HCT116 (cell line): Measurements from ENCODE around the gene CHRNG. TPM values are rescaled to one million over a fixed set of nuclear protein-coding genes. Genes with fewer than 3 reads are reported as not detected.

Experiments used
- ATAC-seq: fragments of 200-7000 bp; cut with Tn5 transposase; 2 replicates; pipeline ENCODE4 v1.9.1; 2020; ENCODE audit warnings: mild to moderate bottlenecking, moderate library complexity
- BruUV-seq: library from RNA; stranded (reverse); fragments of 400-500 nt; replicated peaks from 2 replicates; lab custom pipeline; 2021; lab: Mats Ljungman, UMichigan
- CTCF ChIA-PET: fragments of 300-600 bp; sonication (Branson Sonifier 250); formaldehyde crosslinking; loops from one replicate; lab custom pipeline; 2021; ENCODE audit warnings: antibody characterized with exemption; lab: Charles Lee
- POLR2A ChIA-PET: fragments of 300-600, 350-600 bp; sonication (Branson Sonifier 250); formaldehyde crosslinking; loops from one replicate; lab custom pipeline; 2021; ENCODE audit warnings: antibody characterized with exemption; lab: Charles Lee
- RAD21 ChIA-PET, 2 experiments: fragments of 300-600 bp; sonication (Branson Sonifier 250); formaldehyde crosslinking; loops; one replicate each; lab custom pipeline; 2023; ENCODE audit warnings: low total read pairs in 2 of 2; ENCODE audit not compliant: uncharacterized antibody in 2 of 2, unreplicated experiment in 2 of 2, low non-redundant PET in 1 of 2; lab: Charles Lee
- DNase-seq: peaks from one replicate; pipeline ENCODE4 v3.0.0-alpha.2; 2010; ENCODE audit warnings: low read depth, low spot score
- H2AFZ ChIP-seq: fragments of 200-600 bp; shearing (Covaris generic), sonication (generic); 2 replicates; pipeline ENCODE4 v1.6.1; 2017; ENCODE audit warnings: low read depth, mixed run types, mixed read lengths, antibody characterized with exemption, low read length; ENCODE audit not compliant: poor library complexity, severe bottlenecking
- H3K27ac ChIP-seq: 2 replicates; pipeline ENCODE4 v1.5.1; 2012; ENCODE audit warnings: low read depth, low read length
- H3K27me3 ChIP-seq: fragments of 200-600 bp; sonication (generic); 2 replicates; pipeline ENCODE4 v1.6.1; 2016; ENCODE audit warnings: mixed run types, low read length, mixed read lengths; ENCODE audit not compliant: insufficient read depth
- H3K36me3 ChIP-seq, 2 experiments: fragments of 200-500 bp in 1 of 2; fragments of 200-600 bp in 1 of 2; sonication (Bioruptor generic) in 1 of 2; sonication (generic) in 1 of 2; 2 replicates each; pipeline versions ENCODE4 v1.5.1 to v1.6.1; 2014 to 2016; ENCODE audit warnings: low read length in 2 of 2, inconsistent platforms in 1 of 2, mixed read lengths in 1 of 2, mixed run types in 1 of 2; ENCODE audit not compliant: insufficient read depth in 2 of 2, control insufficient read depth in 1 of 2
- H3K4me1 ChIP-seq, 2 experiments: fragments of 200-600 bp in 1 of 2; sonication (generic) in 1 of 2; 2 replicates each; pipeline versions ENCODE4 v1.5.1 to v1.6.1; 2012 to 2017; ENCODE audit warnings: low read length in 2 of 2, inconsistent platforms in 1 of 2, mild to moderate bottlenecking in 1 of 2, mixed read lengths in 1 of 2, mixed run types in 1 of 2, moderate library complexity in 1 of 2; ENCODE audit not compliant: insufficient read depth in 2 of 2, control insufficient read depth in 1 of 2
- H3K4me2 ChIP-seq: fragments of 200-600 bp; sonication (generic); 2 replicates; pipeline ENCODE4 v1.6.1; 2017; ENCODE audit warnings: mixed run types, low read length, mixed read lengths
- H3K4me3 ChIP-seq, 2 experiments: fragments of 200-600 bp in 1 of 2; sonication (generic) in 1 of 2; replicated peaks in 1 of 2; 2 replicates each; pipeline ENCODE4 v1.5.1; 2011 to 2016; ENCODE audit warnings: low read length in 2 of 2, control low read depth in 1 of 2, low read depth in 1 of 2, mild to moderate bottlenecking in 1 of 2, mixed read lengths in 1 of 2, mixed run types in 1 of 2
- H3K79me2 ChIP-seq: fragments of 200-600 bp; sonication (generic); 2 replicates; pipeline ENCODE4 v1.6.1; 2017; ENCODE audit warnings: mild to moderate bottlenecking, mixed run types, low read length, moderate library complexity, mixed read lengths; ENCODE audit not compliant: insufficient read depth
- H3K9ac ChIP-seq: fragments of 200-600 bp; sonication (generic); 2 replicates; pipeline ENCODE4 v1.6.1; 2016; ENCODE audit warnings: low read length, mixed read lengths
- H3K9me2 ChIP-seq: fragments of 200-600 bp; sonication (generic), shearing (Covaris generic); 2 replicates; pipeline ENCODE4 v1.6.1; 2017; ENCODE audit warnings: mixed run types, mild to moderate bottlenecking, moderate library complexity; ENCODE audit not compliant: insufficient read depth
- H3K9me3 ChIP-seq, 2 experiments: fragments of 200-500 bp in 1 of 2; fragments of 200-600 bp in 1 of 2; sonication (Bioruptor generic) in 1 of 2; sonication (generic) in 1 of 2; 2 replicates each; pipeline ENCODE4 v1.6.1; 2014 to 2017; ENCODE audit warnings: low read length in 2 of 2, mixed read lengths in 2 of 2, inconsistent platforms in 1 of 2, low read depth in 1 of 2, mild to moderate bottlenecking in 1 of 2, mixed run types in 1 of 2, moderate library complexity in 1 of 2; ENCODE audit not compliant: control insufficient read depth in 1 of 2, insufficient read depth in 1 of 2
- H4K20me1 ChIP-seq: fragments of 200-600 bp; sonication (generic), shearing (Covaris generic); 2 replicates; pipeline ENCODE4 v1.6.1; 2017; ENCODE audit warnings: mixed run types, mild to moderate bottlenecking, moderate library complexity; ENCODE audit not compliant: insufficient read depth
- ATF3 ChIP-seq: IDR thresholded peaks from 2 replicates; pipeline ENCODE4 v1.6.1; 2012
- EGR1 ChIP-seq: IDR thresholded peaks from 2 replicates; pipeline ENCODE4 v1.6.1; 2012; ENCODE audit warnings: low read depth
- ELF1 ChIP-seq: IDR thresholded peaks from 2 replicates; pipeline ENCODE4 v1.6.1; 2012; ENCODE audit warnings: low read depth, borderline replicate concordance
- EZH2 ChIP-seq: fragments of 200-600 bp; sonication (generic); IDR thresholded peaks from 2 replicates; pipeline ENCODE4 v1.6.1; 2017; ENCODE audit warnings: antibody characterized with exemption, mixed run types
- FOSL1 ChIP-seq: IDR thresholded peaks from 2 replicates; pipeline ENCODE4 v1.6.1; 2012; ENCODE audit warnings: low read depth
- POLR2A ChIP-seq: IDR thresholded peaks from 2 replicates; pipeline ENCODE4 v1.7.0; 2011; ENCODE audit warnings: borderline replicate concordance; ENCODE audit not compliant: insufficient read depth, insufficient read length; ENCODE audit errors: extremely low read depth
- REST ChIP-seq: IDR thresholded peaks from 2 replicates; pipeline ENCODE4 v1.6.1; 2012; ENCODE audit warnings: low read depth
- SP1 ChIP-seq: IDR thresholded peaks from 2 replicates; pipeline ENCODE4 v1.6.1; 2012; ENCODE audit warnings: low read depth
- SRF ChIP-seq: IDR thresholded peaks from 2 replicates; pipeline ENCODE4 v1.6.1; 2012; ENCODE audit warnings: low read depth
- TCF7L2 ChIP-seq: IDR thresholded peaks from 2 replicates; pipeline ENCODE4 v1.7.0; 2011; ENCODE audit warnings: borderline replicate concordance, inconsistent platforms; ENCODE audit not compliant: insufficient read depth, insufficient read length; ENCODE audit errors: extremely low read depth
- YY1 ChIP-seq: IDR thresholded peaks from 2 replicates; pipeline ENCODE4 v1.6.1; 2011; ENCODE audit warnings: low read length, low read depth, moderate library complexity, mild to moderate bottlenecking; ENCODE audit not compliant: insufficient replicate concordance; ENCODE audit errors: extremely low read depth
- ZFX ChIP-seq: fragments of 450-650 bp; IDR thresholded peaks from 2 replicates; pipeline ENCODE4 v1.6.1; 2017
- ZNF274 ChIP-seq: fragments of 200-500 bp; sonication (Bioruptor generic); IDR thresholded peaks from 2 replicates; pipeline ENCODE4 v1.6.1; 2014; ENCODE audit warnings: mild to moderate bottlenecking, low read depth, low read length, inconsistent platforms
- intact Hi-C: fragments of 100-400 bp; cut with micrococcal nuclease; formaldehyde crosslinking; loops from 2 replicates; pipeline ENCODE4 v1.10.0; 2022
- total RNA-seq: library from RNA; stranded (reverse); gene quantifications from one replicate; pipeline ENCODE4 v1.2.1, GENCODE V29; 2021; ENCODE audit not compliant: unreplicated experiment

CHRNG gene
- total RNA-seq, 1 experiment from 2014 or later, result not detected

- TF ChIP-seq ZFX (no peak), FOSL1 (no peak)
Measured at GRCh38 chr2:232494542-232494941, 45.0 kb upstream of the CHRNG start (continued).

- Histone ChIP-seq H3K4me3 (no peak overlapping the region), H3K4me2 (no peak overlapping the region), H3K79me2 (no peaks in the 10 kb centered on the region), H3K9me2 (no peaks in the 10 kb centered on the region), H4K20me1 (no peaks in the 10 kb centered on the region), H3K9ac (no peak overlapping the region), H2AFZ (no peak overlapping the region), H3K27ac (no peak overlapping the region), H3K36me3 (no peaks in the 10 kb centered on the region), H3K27me3 (no peaks in the 10 kb centered on the region), H3K9me3 (no peaks in the 10 kb centered on the region), H3K4me1 (0 out of 4 replicates have a peak, but pooled peaks cover 0 to 4% of the 10 kb centered on the region in 2 experiments)
- intact Hi-C loops, result no loop called here
- ChIA-PET POLR2A (no interaction called here), RAD21 (no interaction called here), CTCF (no interaction called here)
- no peak for TF ChIP-seq TCF7L2
- no peak for TF ChIP-seq ELF1
- no TSS peak for BruUV-seq
- ATAC-seq (no peak), DNase-seq (no peak)
Measured at GRCh38 chr2:232495292-232495691, 44.2 kb upstream of the CHRNG start.

GRCh38 chr2:232496501-232497270 is 42.8 kb upstream of the CHRNG start:
- ChIA-PET RAD21 (no interaction called here), POLR2A (no interaction called here), CTCF (no interaction called here)
- Histone ChIP-seq H3K4me2 (no peak overlapping the region), H3K9ac (no peak overlapping the region), H3K9me3 (no peaks in the 10 kb centered on the region), H4K20me1 (no peaks in the 10 kb centered on the region), H3K4me3 (no peak overlapping the region), H3K27ac (no peak overlapping the region), H3K4me1 (0 out of 4 replicates have a peak, but pooled peaks cover 0 to 4% of the 10 kb centered on the region in 2 experiments), H2AFZ (no peak overlapping the region), H3K36me3 (no peaks in the 10 kb centered on the region), H3K9me2 (no peaks in the 10 kb centered on the region), H3K27me3 (no peaks in the 10 kb centered on the region), H3K79me2 (no peaks in the 10 kb centered on the region)
- intact Hi-C loops, result no loop called here
- ATAC-seq, result no peak
- DNase-seq, result no peak
- TF ChIP-seq YY1 (no peak), REST (no peak), TCF7L2 (no peak), ZNF274 (no peak), EGR1 (no peak), FOSL1 (no peak), SP1 (no peak), EZH2 (no peak), POLR2A (no peak), SRF (no peak), ATF3 (no peak), ZFX (no peak)
- no TSS peak for BruUV-seq
